ENCODE data around the gene CNTN6. TPM values are rescaled to one million over a fixed set of nuclear protein-coding genes. Genes with fewer than 3 reads are reported as not detected.

Gene CNTN6
- total RNA-seq, 2 donors from 2014 or later = not detected

DNA sequence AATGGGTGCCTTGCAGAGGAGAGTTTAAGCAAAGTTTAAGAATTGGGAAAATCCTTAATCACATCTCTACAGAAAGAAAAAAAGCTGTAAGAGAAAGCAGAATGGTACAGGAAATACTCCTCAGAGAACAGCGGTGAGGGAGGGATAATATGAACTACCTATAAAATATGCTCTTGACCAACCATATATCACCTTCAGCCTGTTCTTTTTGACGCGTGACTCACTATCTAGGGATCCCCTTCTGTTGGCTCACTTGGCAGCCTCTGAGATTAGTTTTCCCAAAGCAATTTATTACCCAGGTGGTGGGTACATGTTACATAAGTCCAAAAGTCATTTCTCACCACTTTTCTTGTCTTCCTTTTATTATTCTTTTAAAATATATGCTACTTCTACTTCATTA, 97.7 kb downstream of the CNTN6 start:
- Mint-ChIP-seq H3K36me3 (ENCODE audit: insufficient read depth in 2 of 2) (no peaks in the 10 kb centered on the region), H3K4me1 (ENCODE audit: low read depth) (no peaks in the 10 kb centered on the region)

DNA sequence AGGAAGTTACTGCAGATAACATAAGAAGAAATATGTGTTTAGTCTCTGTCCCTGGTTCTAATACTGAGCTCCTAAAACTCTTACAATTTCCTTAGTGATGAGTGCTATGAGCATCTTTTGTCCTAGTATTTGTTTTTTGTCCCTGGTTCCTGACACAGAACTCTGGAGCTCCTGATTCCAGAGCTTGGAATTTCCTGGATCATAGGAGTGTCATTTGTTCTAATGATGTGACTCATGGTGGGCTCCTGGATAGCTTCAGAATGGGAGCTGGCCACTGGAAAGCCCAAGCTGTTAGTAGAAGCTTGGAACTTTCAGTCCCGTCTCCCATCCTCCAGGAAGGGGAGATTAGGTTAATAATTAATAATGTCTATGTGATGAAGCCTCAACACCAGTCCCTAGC, 98.2 kb downstream of the CNTN6 start:
- Mint-ChIP-seq H3K27ac (no peak overlapping the region), H3K27me3 (ENCODE audit: low read depth) (no peaks in the 10 kb centered on the region), H3K36me3 (ENCODE audit: insufficient read depth in 2 of 2) (no peaks in the 10 kb centered on the region), H3K4me1 (ENCODE audit: low read depth) (no peaks in the 10 kb centered on the region), H3K9me3 (peaks cover 2 to 4% of the 10 kb centered on the region in 2 donors), H3K4me3 (no peak overlapping the region)
- ATAC-seq (replicated peaks in 1 of 2) = no peak
- DNase-seq = no peak

More for the DNA sequence above, 97.7 kb downstream of the CNTN6 start:
- no peaks in the 10 kb centered on the region for H3K27me3 Mint-ChIP-seq (ENCODE audit: low read depth)
- no peak overlapping the region for H3K27ac Mint-ChIP-seq
- DNase-seq (no peak), ATAC-seq (replicated peaks in 1 of 2) (no peak)
- H3K4me3 Mint-ChIP-seq = no peak overlapping the region
- H3K9me3 Mint-ChIP-seq = peaks cover 2 to 4% of the 10 kb centered on the region in 2 donors

DNA sequence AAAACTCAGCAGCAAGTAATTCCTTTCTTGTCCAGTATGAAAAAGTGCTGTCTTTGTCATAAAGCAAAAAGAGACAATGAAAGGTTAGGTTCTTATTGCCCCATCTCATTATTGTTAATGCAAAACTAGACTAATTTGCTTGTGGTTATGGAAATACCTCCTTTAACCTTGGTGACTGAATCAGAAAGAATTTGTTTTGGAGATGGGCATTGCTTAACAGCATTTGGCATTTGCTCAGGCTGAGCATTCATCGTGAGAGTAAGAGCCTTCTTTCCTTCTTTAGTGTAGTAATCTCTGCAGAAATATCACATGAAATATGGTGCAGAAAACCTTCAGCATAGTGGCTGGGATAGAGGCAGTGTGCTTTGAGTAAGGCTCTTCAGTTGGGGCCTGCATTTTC, 103.1 kb downstream of the CNTN6 start:
- no peak overlapping the region for H3K4me3 Mint-ChIP-seq
- H3K9me3 Mint-ChIP-seq = peaks cover 2% of the 10 kb centered on the region in 2 donors
- no peaks in the 10 kb centered on the region for H3K36me3 Mint-ChIP-seq (ENCODE audit: insufficient read depth in 2 of 2)
- H3K4me1 Mint-ChIP-seq (ENCODE audit: low read depth) = no peaks in the 10 kb centered on the region
- ATAC-seq (replicated peaks in 1 of 2) (no peak), DNase-seq (no peak)
- H3K27ac Mint-ChIP-seq = no peak overlapping the region
- no peaks in the 10 kb centered on the region for H3K27me3 Mint-ChIP-seq (ENCODE audit: low read depth)

DNA sequence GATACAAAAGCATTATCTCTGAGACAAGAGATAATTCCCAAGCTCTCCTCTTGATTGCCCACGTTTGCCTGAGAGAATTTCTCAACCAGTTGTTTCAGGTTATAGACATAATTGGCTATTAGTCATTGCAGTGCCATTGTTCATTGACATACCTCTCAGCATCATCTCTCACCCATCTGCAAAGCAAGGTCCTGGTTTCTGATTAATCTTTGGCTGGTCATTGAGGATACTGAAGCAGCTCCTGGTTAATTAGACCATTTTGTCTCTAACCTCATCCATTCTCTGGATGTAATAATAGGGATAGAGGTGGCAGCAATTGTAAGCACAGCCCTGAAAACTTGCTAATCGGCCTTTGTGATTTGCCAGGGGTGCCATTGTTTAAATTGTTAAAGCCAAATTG, 104.2 kb downstream of the CNTN6 start:
- DNase-seq (no peak), ATAC-seq (replicated peaks in 1 of 2) (no peak)
- H3K9me3 Mint-ChIP-seq = peaks cover 3 to 4% of the 10 kb centered on the region in 2 donors
- no peaks in the 10 kb centered on the region for H3K27me3 Mint-ChIP-seq (ENCODE audit: low read depth)
- no peaks in the 10 kb centered on the region for H3K4me1 Mint-ChIP-seq (ENCODE audit: low read depth)
- no peak overlapping the region for H3K4me3 Mint-ChIP-seq
- no peaks in the 10 kb centered on the region for H3K36me3 Mint-ChIP-seq (ENCODE audit: insufficient read depth in 2 of 2)
- no peak overlapping the region for H3K27ac Mint-ChIP-seq

DNA sequence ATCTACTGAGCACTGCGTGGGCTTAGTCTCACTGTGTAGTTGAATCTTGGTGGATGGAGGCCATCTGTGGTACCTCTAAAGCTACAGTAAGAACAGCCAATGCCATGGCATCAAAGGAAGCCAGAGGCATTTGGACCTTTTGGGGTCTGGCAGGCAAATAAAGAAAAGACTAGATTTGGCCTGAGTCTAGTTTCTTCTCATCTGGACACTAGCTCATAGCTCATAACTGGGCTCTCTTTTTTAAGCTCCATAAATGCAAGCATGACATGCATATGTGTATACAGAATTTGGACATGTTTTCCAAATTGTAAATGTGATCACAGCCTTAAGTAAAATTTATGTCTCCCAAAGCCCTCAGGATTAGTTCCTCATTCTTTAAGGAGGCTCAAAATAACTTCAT, 107.5 kb downstream of the CNTN6 start:
- H3K9me3 Mint-ChIP-seq = peaks cover 4 to 6% of the 10 kb centered on the region in 2 donors
- ATAC-seq (replicated peaks in 1 of 2) = no peak

DNA sequence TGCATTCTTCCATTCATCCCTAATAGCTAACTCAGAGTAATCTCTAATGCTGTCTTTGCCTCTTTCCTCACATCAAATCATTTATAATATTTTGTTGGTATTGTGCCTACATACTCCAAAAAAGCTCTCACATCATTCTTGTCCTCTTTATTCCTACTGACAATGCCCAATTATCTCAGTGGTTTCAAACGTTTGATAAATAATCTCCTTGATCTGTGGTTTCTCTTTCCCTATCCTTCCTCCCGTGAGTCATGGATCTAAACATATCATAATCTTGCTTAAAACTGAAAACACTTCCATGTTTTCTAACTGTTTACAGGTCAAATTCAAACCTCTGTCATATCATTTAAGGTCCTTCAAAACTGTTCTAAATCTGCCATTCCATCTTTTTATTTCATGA, 115.1 kb downstream of the CNTN6 start:
- Mint-ChIP-seq H3K27ac (no peak overlapping the region), H3K4me1 (ENCODE audit: low read depth) (no peaks in the 10 kb centered on the region), H3K9me3 (peaks cover 2 to 4% of the 10 kb centered on the region in 2 donors), H3K4me3 (no peak overlapping the region), H3K27me3 (ENCODE audit: low read depth) (no peaks in the 10 kb centered on the region), H3K36me3 (ENCODE audit: insufficient read depth in 2 of 2) (no peaks in the 10 kb centered on the region)
- ATAC-seq (replicated peaks in 1 of 2) (no peak), DNase-seq (no peak)

More for the DNA sequence above, 107.5 kb downstream of the CNTN6 start:
- no peak overlapping the region for H3K27ac Mint-ChIP-seq
- no peaks in the 10 kb centered on the region for H3K4me1 Mint-ChIP-seq (ENCODE audit: low read depth)
- H3K4me3 Mint-ChIP-seq = no peak overlapping the region
- no peak for DNase-seq
- H3K27me3 Mint-ChIP-seq (ENCODE audit: low read depth) = no peaks in the 10 kb centered on the region
- H3K36me3 Mint-ChIP-seq (ENCODE audit: insufficient read depth in 2 of 2) = no peaks in the 10 kb centered on the region

DNA sequence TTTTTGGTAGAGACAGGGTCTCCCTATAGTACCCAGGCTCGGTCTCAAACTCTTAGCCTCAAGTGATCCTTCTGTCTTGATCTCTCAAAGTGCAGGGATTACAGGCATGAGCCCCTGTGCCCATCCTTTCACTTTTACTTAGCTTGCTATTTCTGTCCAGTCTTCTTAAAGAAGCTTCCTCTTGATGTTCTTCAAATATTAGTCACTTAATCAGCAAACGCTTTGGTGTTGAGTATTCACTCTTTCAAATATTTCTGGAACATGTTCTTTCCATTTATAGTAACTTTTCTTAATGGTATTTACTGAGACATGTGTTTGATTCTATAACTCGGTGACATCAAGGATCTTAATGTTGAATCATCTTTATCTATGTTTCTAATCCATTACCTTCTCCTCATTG, 122.1 kb downstream of the CNTN6 start:
- no peaks in the 10 kb centered on the region for H3K27me3 Mint-ChIP-seq (ENCODE audit: low read depth)
- H3K4me3 Mint-ChIP-seq = no peak overlapping the region
- DNase-seq = no peak
- H3K36me3 Mint-ChIP-seq (ENCODE audit: insufficient read depth in 2 of 2) = peaks cover 0 to 1% of the 10 kb centered on the region in 2 donors
- H3K27ac Mint-ChIP-seq = no peak overlapping the region
- H3K4me1 Mint-ChIP-seq (ENCODE audit: low read depth) = no peaks in the 10 kb centered on the region
- no peak for ATAC-seq (replicated peaks in 1 of 2)
- peaks cover 1 to 5% of the 10 kb centered on the region in 2 donors for H3K9me3 Mint-ChIP-seq

DNA sequence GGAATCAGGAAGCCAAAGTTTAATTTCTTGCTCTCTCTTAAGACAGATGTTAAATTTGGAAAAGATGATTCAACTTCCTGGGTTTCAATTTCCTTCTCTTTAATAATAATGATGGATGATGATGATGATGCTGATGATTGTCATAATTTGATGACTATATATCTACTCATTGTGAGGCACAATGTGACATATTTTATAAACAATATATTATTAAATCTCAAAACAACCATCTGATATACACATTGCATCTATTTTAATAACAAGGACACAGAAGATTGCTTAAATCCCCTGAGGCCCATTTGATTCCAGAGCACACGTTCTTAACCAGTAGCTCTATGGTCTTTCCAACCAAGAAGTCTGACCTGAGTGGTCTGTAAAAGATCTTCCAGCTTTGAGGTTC, 124.0 kb downstream of the CNTN6 start:
- Mint-ChIP-seq H3K27me3 (ENCODE audit: low read depth) (no peaks in the 10 kb centered on the region), H3K4me3 (no peak overlapping the region), H3K4me1 (ENCODE audit: low read depth) (no peaks in the 10 kb centered on the region), H3K36me3 (ENCODE audit: insufficient read depth in 2 of 2) (peaks cover 0 to 1% of the 10 kb centered on the region in 2 donors), H3K9me3 (peaks cover 0 to 6% of the 10 kb centered on the region in 2 donors), H3K27ac (no peak overlapping the region)
- no peak for DNase-seq
- no peak for ATAC-seq (replicated peaks in 1 of 2)

DNA sequence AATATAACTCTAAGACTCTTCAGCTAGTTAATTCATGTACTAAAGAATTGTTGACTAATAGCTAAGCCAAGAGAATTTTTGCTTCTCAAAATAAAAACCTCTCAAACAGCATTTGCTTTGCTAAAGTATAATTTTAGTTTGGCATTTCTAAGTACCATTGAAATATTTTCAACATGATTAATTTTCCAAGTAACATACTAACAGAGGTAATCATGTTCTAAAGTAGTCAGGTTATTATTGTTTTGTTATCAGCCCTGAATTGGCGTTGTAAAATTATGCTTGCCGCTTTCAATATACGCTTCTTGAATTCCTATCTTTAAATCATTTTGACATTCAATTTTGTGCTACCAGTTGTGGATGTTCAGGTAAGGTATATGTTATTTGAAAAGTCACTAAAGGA, 134.3 kb downstream of the CNTN6 start:
- Mint-ChIP-seq H3K36me3 (ENCODE audit: insufficient read depth in 2 of 2) (no peaks in the 10 kb centered on the region), H3K4me1 (ENCODE audit: low read depth) (no peaks in the 10 kb centered on the region), H3K27ac (no peak overlapping the region), H3K9me3 (peaks cover 0 to 2% of the 10 kb centered on the region in 2 donors), H3K27me3 (ENCODE audit: low read depth) (no peaks in the 10 kb centered on the region), H3K4me3 (no peak overlapping the region)
- no peak for DNase-seq
- ATAC-seq (replicated peaks in 1 of 2) = no peak

DNA sequence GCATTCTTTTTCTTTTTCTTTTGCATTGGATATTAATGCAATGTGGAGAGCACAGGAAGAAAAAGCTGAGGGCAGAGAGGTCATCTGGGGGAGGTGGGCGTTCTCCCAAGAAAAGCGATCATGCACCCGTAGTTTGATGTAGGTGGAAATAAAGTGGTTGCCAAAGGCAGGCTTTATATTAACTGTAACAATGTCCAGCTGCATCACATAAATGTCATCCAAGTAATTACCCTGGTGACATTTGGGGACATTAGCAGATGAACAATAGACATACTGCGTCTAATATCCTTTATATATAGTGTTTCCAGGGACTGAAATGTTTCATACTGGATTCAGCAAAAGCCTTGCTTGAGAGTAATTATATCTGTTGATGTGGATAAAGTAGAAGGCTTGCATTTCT, 135.5 kb downstream of the CNTN6 start:
- Mint-ChIP-seq H3K27me3 (ENCODE audit: low read depth) (no peaks in the 10 kb centered on the region), H3K4me1 (ENCODE audit: low read depth) (no peaks in the 10 kb centered on the region), H3K9me3 (peaks cover 2% of the 10 kb centered on the region in 2 donors), H3K36me3 (ENCODE audit: insufficient read depth in 2 of 2) (no peaks in the 10 kb centered on the region), H3K27ac (no peak overlapping the region), H3K4me3 (no peak overlapping the region)
- ATAC-seq (replicated peaks in 1 of 2) (no peak), DNase-seq (no peak)

DNA sequence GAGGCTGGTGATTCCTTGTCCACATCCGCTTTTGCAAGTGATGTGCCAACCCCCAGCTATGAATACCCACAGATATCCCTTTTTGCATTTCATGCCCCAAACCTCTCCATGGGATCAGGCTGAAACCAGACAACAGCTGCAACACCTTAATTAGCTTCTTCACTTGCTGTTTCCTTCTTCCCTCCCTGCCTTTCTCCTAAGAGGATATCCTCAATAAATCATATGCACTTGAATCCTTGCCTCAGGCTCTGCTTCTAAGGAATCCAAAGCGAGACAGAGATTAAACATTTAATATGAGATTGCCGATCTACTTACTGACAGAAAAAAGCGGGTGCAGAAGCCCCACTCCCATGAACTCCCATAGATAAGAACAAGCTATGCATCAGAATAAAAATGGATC, 138.1 kb downstream of the CNTN6 start:
- H3K4me3 Mint-ChIP-seq = no peak overlapping the region
- H3K9me3 Mint-ChIP-seq = peaks cover 2% of the 10 kb centered on the region in 2 donors
- H3K27me3 Mint-ChIP-seq (ENCODE audit: low read depth) = no peaks in the 10 kb centered on the region
- DNase-seq (no peak), ATAC-seq (replicated peaks in 1 of 2) (no peak)
- H3K4me1 Mint-ChIP-seq (ENCODE audit: low read depth) = no peaks in the 10 kb centered on the region
- no peaks in the 10 kb centered on the region for H3K36me3 Mint-ChIP-seq (ENCODE audit: insufficient read depth in 2 of 2)
- H3K27ac Mint-ChIP-seq = no peak overlapping the region

DNA sequence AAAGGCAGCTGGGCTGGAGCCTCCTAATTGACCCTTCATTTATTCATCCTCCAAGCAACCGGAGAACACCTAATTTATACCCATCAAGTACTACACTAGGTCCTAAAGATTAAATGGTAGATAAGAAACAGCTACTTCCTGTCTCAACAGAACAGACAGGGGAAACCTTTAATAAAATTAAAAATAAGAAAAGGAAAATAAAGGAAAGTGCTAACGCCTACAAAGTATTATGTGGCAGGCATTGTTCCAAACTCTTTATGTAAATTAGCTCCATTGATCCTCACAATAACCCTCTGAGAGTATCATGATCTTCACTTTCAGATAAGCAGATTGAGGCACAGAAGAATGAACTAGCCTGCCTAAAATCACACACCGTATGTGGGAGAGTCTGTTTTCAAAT, 139.5 kb downstream of the CNTN6 start:
- DNase-seq (no peak), ATAC-seq (replicated peaks in 1 of 2) (no peak)
- Mint-ChIP-seq H3K27me3 (ENCODE audit: low read depth) (no peaks in the 10 kb centered on the region), H3K36me3 (ENCODE audit: insufficient read depth in 2 of 2) (no peaks in the 10 kb centered on the region), H3K9me3 (peaks cover 2% of the 10 kb centered on the region in 2 donors), H3K4me1 (ENCODE audit: low read depth) (no peaks in the 10 kb centered on the region), H3K27ac (no peak overlapping the region), H3K4me3 (no peak overlapping the region)

DNA sequence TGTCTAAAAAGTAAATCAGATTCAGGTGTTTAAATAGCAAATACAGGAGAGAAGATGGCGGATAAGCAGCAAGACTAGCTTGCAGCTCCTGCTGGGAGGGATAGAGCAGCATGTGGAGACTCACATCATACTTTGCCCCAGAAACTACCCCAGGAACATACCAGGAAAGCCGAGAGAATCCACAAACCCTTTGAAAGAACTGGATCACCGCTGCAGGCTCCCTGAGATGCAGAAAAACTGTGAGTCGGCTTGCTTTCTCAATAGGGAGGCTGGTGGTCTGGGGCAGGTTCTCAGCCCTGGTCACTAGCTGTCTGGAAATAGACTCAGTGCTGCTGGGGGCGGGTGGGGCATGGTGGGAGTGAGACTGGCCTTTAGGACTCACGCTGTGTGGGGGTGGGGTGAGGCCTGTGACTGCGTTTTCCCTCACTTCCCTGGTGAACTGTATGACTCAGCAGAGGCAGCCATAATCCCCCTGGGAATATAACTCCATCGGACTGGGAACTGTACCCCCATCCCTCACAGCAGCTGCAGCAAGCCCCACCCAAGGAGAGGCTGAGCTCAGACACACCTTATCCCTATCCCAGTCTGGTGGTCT, 142.8 kb downstream of the CNTN6 start:
- H3K4me1 Mint-ChIP-seq (ENCODE audit: low read depth) = no peaks in the 10 kb centered on the region
- no peaks in the 10 kb centered on the region for H3K27me3 Mint-ChIP-seq (ENCODE audit: low read depth)
- H3K9me3 Mint-ChIP-seq = peaks cover 3 to 5% of the 10 kb centered on the region in 2 donors
- H3K4me3 Mint-ChIP-seq = no peak overlapping the region
- peaks cover 0 to 2% of the 10 kb centered on the region in 2 donors for H3K36me3 Mint-ChIP-seq (ENCODE audit: insufficient read depth in 2 of 2)
- no peak for DNase-seq
- no peak overlapping the region for H3K27ac Mint-ChIP-seq
- no peak for ATAC-seq (replicated peaks in 1 of 2)

DNA sequence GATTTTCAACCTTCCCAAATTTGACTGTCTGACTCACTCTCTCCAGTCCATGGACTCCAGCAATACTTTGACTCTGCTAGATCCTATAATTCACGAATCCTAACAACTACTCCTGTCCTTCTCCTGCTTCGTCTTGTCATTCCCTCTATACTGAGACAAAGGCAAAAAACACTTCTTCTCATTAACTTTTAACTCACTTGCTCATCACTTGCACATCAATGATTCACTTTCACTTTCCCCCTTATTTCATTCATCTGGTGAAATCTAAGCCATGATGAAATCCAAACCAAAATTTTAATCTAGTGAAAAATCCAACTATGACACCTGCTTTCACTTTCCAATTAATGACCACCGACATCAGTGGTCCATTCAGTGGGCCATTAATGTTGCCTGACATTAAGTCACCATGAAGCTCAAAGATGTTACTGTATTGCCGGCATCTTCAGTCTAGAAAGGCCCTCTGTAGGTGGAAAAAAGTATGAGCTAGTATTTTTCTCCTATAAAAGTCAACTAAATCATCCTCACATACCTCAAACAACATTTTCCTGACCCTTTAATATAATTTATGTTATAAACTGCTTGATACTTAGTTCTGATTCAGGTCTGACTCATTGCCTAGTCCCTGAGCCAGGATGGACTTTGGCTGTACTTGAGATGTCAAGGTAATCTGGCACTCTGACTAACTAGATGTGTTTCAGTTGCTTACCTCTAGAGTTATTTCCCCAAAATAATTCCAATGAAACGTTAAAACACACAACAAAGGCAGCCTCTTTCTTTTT, 158.6 kb downstream of the CNTN6 start:
- Mint-ChIP-seq H3K27ac (no peak overlapping the region), H3K4me3 (no peak overlapping the region), H3K9me3 (peaks cover 8 to 12% of the 10 kb centered on the region in 2 donors), H3K36me3 (ENCODE audit: insufficient read depth in 2 of 2) (no peaks in the 10 kb centered on the region), H3K4me1 (ENCODE audit: low read depth) (no peaks in the 10 kb centered on the region), H3K27me3 (ENCODE audit: low read depth) (no peaks in the 10 kb centered on the region)
- no peak for DNase-seq
- no peak for ATAC-seq (replicated peaks in 1 of 2)

Measured in activated T-cell treated with anti-CD3 and anti-CD28 coated beads, Interleukin-2, amount 50 U/mL, for 72 hours (primary cell).